Fibroblast of lung (primary cell): Measurements from ENCODE around the gene DCP1B.

Experiments used
- CTCF ChIP-seq, 2 donors: IDR thresholded peaks in 1 of 2; conservative IDR thresholded peaks in 1 of 2; 1 replicate in 1 of 2; 2 replicates in 1 of 2; pipeline ENCODE4 v1.5.1; 2011 to 2012; ENCODE audit warnings: low read length in 2 of 2, control low read depth in 1 of 2, inconsistent platforms in 1 of 2, low read depth in 1 of 2, mild to moderate bottlenecking in 1 of 2
- EZH2 ChIP-seq: IDR thresholded peaks from 2 replicates; pipeline ENCODE4 v1.5.1; 2012; ENCODE audit warnings: low read length, control low read depth, mild to moderate bottlenecking; ENCODE audit errors: missing control alignments

DNA sequence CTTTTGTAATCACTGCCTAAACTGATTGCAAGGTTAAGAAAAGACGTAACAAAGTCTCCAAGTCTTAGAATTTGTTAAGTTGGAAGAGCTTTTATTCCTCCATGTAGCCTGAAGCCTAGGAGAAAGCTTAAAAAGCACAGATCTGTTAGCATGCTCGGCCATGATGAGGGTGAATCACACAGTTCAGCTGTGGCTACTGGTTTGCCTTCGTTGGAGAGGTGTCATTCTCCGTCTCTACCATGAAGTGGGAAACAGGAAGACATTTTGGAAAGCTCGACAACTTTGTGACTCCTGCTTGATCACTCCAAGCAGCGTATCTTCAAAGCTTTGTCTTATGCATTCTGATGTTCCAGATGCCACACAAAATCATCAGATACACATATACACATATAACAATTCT lies 27.1 kb downstream of the DCP1B start:
- no peak for TF ChIP-seq CTCF (conservative IDR thresholded peaks at IDR 0.05 in 1 of 2, IDR thresholded peaks at IDR 0.05 in 1 of 2; ENCODE audit: low read depth in 1 of 2, low read length in 2 of 2)
- no peak for TF ChIP-seq EZH2
